Measurements from ENCODE around the gene CXorf58.
"Not testable (repeated sequence)": the region's sequence is repeated elsewhere in the genome, so short reads cannot be mapped to it uniquely, and the experiment has no call there.

Gene CXorf58

DNA sequence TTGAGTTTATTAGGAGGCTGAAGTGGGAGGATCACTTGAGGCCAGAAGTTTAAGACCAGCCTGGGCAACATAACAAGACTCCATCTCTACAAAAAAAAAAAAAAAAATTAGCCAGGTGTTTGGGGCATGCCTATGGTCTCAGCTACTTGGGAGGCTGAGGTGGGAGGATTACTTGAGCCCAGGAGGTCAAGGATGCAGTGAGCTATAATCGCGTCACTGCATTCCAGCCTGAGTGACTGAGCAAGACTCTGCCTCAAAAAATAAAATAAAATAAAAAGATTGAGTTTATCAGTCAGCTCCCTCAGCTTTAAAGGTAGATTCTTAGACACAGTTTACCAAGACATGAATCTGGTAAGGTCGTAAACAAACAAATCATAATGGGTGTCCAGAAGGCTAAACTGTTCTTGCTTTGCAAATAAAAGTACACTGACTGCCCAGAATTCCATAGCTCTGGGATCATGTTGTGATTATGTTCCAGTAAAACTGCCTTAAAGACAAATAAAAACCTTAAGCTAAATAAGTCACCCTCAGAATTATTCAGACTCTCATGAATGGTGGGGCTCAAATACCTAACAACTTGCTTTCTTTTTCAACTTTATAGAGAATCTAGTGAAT, 18.8 kb upstream of the CXorf58 start:
- TF ChIP-seq, protein P1, sequence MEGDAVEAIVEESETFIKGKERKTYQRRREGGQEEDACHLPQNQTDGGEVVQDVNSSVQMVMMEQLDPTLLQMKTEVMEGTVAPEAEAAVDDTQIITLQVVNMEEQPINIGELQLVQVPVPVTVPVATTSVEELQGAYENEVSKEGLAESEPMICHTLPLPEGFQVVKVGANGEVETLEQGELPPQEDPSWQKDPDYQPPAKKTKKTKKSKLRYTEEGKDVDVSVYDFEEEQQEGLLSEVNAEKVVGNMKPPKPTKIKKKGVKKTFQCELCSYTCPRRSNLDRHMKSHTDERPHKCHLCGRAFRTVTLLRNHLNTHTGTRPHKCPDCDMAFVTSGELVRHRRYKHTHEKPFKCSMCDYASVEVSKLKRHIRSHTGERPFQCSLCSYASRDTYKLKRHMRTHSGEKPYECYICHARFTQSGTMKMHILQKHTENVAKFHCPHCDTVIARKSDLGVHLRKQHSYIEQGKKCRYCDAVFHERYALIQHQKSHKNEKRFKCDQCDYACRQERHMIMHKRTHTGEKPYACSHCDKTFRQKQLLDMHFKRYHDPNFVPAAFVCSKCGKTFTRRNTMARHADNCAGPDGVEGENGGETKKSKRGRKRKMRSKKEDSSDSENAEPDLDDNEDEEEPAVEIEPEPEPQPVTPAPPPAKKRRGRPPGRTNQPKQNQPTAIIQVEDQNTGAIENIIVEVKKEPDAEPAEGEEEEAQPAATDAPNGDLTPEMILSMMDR (IDR thresholded peaks at IDR 0.05; ENCODE audit: control insufficient read depth, extremely low read depth, insufficient read depth): no peak
- DNase-seq (ENCODE audit: low read depth): peak; percentile 88
- H3K4me3 ChIP-seq (ENCODE audit: low read depth, low read length): 0 out of 2 replicates have a peak overlapping the region, but pooled peaks have one; percentile 13

DNA sequence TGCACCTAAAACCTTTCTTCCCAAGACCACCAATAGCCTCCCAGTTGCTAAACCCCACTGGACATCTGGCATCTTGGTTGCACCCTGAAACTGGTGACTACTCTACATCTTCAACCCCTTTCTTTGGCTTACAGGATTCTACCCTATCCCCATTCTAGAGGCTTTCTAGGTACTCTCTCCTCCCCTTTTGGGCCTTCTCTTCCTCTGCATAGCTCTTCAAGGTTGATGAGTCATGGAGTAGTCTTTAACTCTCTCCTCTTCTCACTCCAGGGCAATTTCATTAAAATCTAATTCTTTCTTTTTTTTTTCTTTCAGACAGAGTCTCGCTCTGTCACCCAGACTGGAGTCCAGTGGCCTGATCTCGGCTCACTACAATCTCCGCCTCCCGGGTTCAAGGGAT, 16.9 kb upstream of the CXorf58 start:
- no peak overlapping the region for H3K4me3 ChIP-seq (ENCODE audit: low read depth, low read length)
- DNase-seq (ENCODE audit: low read depth): no peak

DNA sequence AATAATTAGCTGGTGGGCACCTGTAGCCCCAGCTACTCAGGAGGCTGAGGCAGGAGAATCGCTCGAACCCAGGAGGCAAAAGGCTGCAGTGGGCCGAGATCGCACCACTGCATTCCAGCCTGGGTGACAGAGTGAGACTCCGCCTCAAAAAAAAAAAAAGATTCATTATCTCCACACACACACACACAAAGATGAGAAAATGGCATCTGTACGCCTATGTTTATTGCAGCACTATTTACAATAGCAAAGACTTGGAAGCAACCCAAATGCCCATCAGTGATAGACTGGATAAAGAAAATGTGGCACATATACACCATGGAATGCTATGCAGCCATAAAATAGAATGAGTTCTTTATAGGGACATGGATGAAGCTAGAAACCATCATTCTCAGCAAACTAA, 12.8 kb upstream of the CXorf58 start:
- DNase-seq (ENCODE audit: low read depth); H3K4me3 ChIP-seq (ENCODE audit: low read depth, low read length): not testable (repeated sequence)

More for the DNA sequence above, 16.9 kb upstream of the CXorf58 start:
- TF ChIP-seq, protein P1 (IDR thresholded peaks at IDR 0.05; ENCODE audit: control insufficient read depth, extremely low read depth, insufficient read depth): no peak

GRCh38 chrX:23896539-23896938, 11.3 kb upstream of the CXorf58 start:
- not testable (repeated sequence) for DNase-seq (ENCODE audit: low read depth); H3K4me3 ChIP-seq (ENCODE audit: low read depth, low read length)

GRCh38 chrX:23896981-23897380, 10.8 kb upstream of the CXorf58 start:
- TF ChIP-seq, protein P1 (IDR thresholded peaks at IDR 0.05; ENCODE audit: control insufficient read depth, extremely low read depth, insufficient read depth): no peak
- no peak for DNase-seq (ENCODE audit: low read depth)

DNA sequence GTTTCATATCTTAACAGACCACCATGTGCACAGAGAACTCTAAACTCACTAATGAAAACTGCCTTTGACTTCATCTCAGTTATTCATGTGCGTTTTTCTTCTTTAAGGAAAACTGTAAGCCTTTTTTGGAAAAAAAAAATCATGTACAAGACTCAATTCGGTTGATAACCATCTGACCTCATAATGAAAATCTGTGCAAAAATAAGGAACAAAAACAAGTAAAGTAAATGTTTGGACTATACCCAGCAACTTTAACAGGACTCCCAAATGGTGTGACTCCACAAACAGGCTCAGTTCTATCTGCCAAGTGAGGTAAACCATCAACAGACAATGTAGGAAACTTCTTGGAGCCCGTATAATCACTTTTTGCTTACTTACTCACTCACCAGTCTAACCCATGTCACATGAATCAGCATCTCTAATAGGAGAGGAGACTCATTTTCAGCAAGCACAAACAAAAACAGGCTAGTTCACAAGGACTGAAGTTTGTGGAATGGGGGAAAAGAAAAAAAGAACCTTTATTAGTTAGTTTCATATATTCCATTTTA, 9.3 kb upstream of the CXorf58 start:
- H3K4me3 ChIP-seq (ENCODE audit: low read depth, low read length): no peak overlapping the region
- DNase-seq (ENCODE audit: low read depth): no peak
- TF ChIP-seq, protein P1 (IDR thresholded peaks at IDR 0.05; ENCODE audit: control insufficient read depth, extremely low read depth, insufficient read depth): no peak

More at GRCh38 chrX:23896981-23897380, 10.8 kb upstream of the CXorf58 start:
- H3K4me3 ChIP-seq (ENCODE audit: low read depth, low read length): no peak overlapping the region

- no peak for DNase-seq (ENCODE audit: low read depth)
- TF ChIP-seq, protein P1 (IDR thresholded peaks at IDR 0.05; ENCODE audit: control insufficient read depth, extremely low read depth, insufficient read depth): no peak
- no peak overlapping the region for H3K4me3 ChIP-seq (ENCODE audit: low read depth, low read length)
Observed at GRCh38 chrX:23900220-23900797, 7.5 kb upstream of the CXorf58 start.

DNA sequence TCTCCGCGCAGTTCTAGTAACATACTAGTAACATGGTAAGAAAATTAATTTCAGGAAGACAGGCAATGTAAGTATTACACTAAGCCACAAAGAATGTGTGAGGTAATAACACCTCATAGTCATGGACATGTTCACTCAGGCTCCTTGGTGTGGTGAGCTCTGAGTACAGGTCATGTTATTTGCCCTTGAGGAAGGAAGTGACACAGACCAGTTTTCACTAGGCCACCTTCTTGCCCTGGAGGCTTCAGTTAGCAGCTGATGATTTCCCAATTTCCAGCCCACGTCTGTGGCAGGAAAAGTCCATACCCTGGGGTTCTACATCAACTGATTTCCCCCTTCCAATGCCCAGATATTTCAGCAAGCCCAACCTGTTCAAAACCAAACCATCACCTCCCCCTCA, 6.7 kb upstream of the CXorf58 start:
- no peak for DNase-seq (ENCODE audit: low read depth)
- TF ChIP-seq, protein P1 (IDR thresholded peaks at IDR 0.05; ENCODE audit: control insufficient read depth, extremely low read depth, insufficient read depth): no peak
- no peak overlapping the region for H3K4me3 ChIP-seq (ENCODE audit: low read depth, low read length)
